Ishikawa (cell line): ENCODE data around the gene DCUN1D2.

Experiments used
- CREB1 ChIP-seq: IDR thresholded peaks from 2 replicates; pipeline ENCODE4 v1.6.1; 2012; ENCODE audit warnings: low read depth
- EGR1 ChIP-seq: IDR thresholded peaks from 2 replicates; pipeline ENCODE4 v1.6.1; 2012
- EP300 ChIP-seq: IDR thresholded peaks from 2 replicates; pipeline ENCODE4 v1.6.1; 2012; ENCODE audit warnings: borderline replicate concordance
- RAD21 ChIP-seq: IDR thresholded peaks from 2 replicates; pipeline ENCODE4 v1.6.1; 2012; ENCODE audit warnings: low read depth
- TAF1 ChIP-seq: IDR thresholded peaks from 2 replicates; pipeline ENCODE4 v1.6.1; 2012; ENCODE audit warnings: low read depth, mild to moderate bottlenecking
- YY1 ChIP-seq: IDR thresholded peaks from 2 replicates; pipeline ENCODE4 v1.6.1; 2012; ENCODE audit warnings: low read depth

GRCh38 chr13:113458253-113459065, 32.1 kb downstream of the DCUN1D2 start:
- TF ChIP-seq CREB1 (no peak), RAD21 (peak; percentile 34; the same call in 1 of the 2 replicates), YY1 (no peak), EGR1 (no peak), TAF1 (no peak), EP300 (no peak)
